GM06990 (cell line): ENCODE measurements around the gene ADGRA1.

Experiments
- DNase-seq: peaks from one replicate; pipeline ENCODE4 v3.0.0-alpha.2; 2011; ENCODE audit not compliant: insufficient read length; ENCODE audit errors: extremely low read depth
- H3K27me3 ChIP-seq: replicated peaks from 2 replicates; pipeline ENCODE4 v1.6.0; 2011; ENCODE audit warnings: low read length; ENCODE audit not compliant: control insufficient read depth, insufficient read depth
- H3K36me3 ChIP-seq: 2 replicates; pipeline ENCODE4 v1.5.1; 2011; ENCODE audit warnings: low read length; ENCODE audit not compliant: control insufficient read depth, insufficient read depth
- H3K4me3 ChIP-seq: replicated peaks from 2 replicates; pipeline ENCODE4 v1.5.1; 2011; ENCODE audit warnings: low read depth, mild to moderate bottlenecking, control low read depth, low read length
- CTCF ChIP-seq: IDR thresholded peaks from 2 replicates; pipeline ENCODE4 v1.5.1; 2011; ENCODE audit warnings: low read length, control low read depth, mild to moderate bottlenecking, inconsistent platforms; ENCODE audit not compliant: insufficient read depth, poor library complexity, severe bottlenecking

Gene ADGRA1

DNA sequence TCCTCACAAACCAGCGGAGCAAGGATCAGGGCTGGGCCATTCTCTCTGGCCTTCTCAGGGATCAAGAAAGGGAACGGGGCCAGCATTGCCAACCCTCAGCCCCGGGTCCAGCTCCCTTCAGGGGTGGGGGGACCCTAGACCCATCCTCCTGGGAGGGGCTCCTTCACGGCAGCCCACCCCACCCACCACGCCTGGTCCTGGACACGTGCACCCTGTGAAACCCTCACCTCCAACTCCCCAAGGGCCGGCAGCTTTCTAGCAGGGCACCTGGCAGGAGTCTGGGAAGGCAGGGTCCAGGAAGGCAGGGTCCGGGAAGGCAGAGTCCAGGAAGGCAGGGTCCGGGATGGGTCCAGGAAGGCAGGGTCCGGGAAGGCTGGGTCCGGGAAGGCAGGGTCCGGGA, 46.6 kb upstream of the ADGRA1 start:
- Histone ChIP-seq H3K4me3 (no peak overlapping the region), H3K27me3 (no peaks in the 10 kb centered on the region; the same call in 1 of the 2 replicates), H3K36me3 (no peaks in the 10 kb centered on the region)
- DNase-seq = no peak
- no peak for TF ChIP-seq CTCF

DNA sequence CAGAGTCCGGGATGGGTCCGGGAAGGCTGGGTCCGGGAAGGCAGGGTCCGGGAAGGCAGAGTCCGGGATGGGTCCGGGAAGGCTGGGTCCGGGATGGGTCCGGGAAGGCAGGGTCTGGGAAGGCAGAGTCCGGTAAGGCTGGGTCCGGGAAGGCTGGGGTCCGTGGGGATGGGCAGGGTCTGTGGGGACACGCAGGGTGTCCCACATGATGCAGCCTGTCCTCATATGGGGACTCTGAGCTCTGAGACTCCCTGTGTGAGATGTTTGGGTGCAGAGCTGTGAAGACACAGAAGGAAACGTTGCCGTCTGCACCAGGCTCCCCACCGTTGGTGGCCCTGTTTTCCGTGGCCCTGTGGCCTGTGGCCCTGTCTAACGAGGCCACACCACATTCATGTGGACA, 45.7 kb upstream of the ADGRA1 start:
- no peaks in the 10 kb centered on the region; the same call in 1 of the 2 replicates for H3K27me3 ChIP-seq
- H3K4me3 ChIP-seq = no peak overlapping the region
- TF ChIP-seq CTCF = no peak
- no peaks in the 10 kb centered on the region for H3K36me3 ChIP-seq
- DNase-seq = no peak

- no peak overlapping the region for H3K4me3 ChIP-seq
- TF ChIP-seq CTCF = no peak
- H3K36me3 ChIP-seq = no peaks in the 10 kb centered on the region
- DNase-seq = no peak
- no peaks in the 10 kb centered on the region; the same call in 1 of the 2 replicates for H3K27me3 ChIP-seq
Observed at GRCh38 chr10:133042816-133043215, 44.9 kb upstream of the ADGRA1 start.

DNA sequence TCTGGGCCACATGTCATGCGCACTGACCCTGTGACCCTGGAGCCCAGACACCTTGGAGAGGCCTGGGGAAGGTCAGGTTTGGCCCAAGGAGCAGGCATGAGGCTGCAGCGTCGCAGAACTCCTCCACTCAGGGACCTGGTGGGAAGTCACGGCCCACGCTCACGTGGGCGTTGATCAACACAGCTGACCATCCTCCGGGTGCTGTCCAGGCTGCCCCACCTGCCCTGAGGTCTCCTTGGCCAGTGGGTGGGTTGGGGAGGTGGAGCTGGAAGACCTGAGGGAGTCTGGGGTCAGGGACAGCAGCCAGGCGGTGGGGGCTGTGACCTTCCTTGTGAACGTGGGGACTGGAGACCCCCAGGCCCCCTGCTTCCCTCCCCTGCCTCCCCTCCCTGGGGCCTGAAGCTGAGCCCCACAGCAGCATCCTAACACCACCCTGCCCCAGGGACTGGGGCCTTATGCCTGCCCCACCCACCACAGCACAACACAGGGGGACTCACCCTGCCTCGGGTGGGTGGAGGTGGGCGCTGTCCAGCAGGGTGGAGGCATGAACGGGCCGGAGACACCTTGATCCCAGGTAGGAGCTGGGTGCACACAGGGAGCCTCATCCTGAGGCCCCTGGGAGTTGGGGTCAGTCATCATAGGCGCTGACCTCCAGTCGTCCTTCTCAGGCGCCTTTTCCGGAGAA, 44.0 kb upstream of the ADGRA1 start:
- no peak for DNase-seq
- no peaks in the 10 kb centered on the region; the same call in 1 of the 2 replicates for H3K27me3 ChIP-seq
- no peak for TF ChIP-seq CTCF
- no peak overlapping the region for H3K4me3 ChIP-seq
- H3K36me3 ChIP-seq = no peaks in the 10 kb centered on the region

- no peak for DNase-seq
- TF ChIP-seq CTCF = no peak
- Histone ChIP-seq H3K36me3 (no peaks in the 10 kb centered on the region), H3K4me3 (no peak overlapping the region), H3K27me3 (no peaks in the 10 kb centered on the region; the same call in 1 of the 2 replicates)
Observed at GRCh38 chr10:133044401-133044811, 43.3 kb upstream of the ADGRA1 start.
